Neural cell (in vitro differentiated cells): ENCODE results near the gene RAD51B. TPM values are rescaled to one million over a fixed set of nuclear protein-coding genes. Genes with fewer than 3 reads are reported as not detected.

ENCODE experiments used
- H2AFZ ChIP-seq: fragments of 200-600, 300-800 bp; sonication (generic), shearing (Covaris generic); 2 replicates; pipeline ENCODE4 v1.6.0; 2014; ENCODE audit warnings: low read depth, mild to moderate bottlenecking, antibody characterized with exemption, low read length, moderate library complexity
- H3F3A ChIP-seq: fragments of 200-600 bp; shearing (Covaris generic); 2 replicates; pipeline ENCODE4 v1.6.1; 2016; ENCODE audit warnings: mild to moderate bottlenecking, moderate library complexity, mixed read lengths, antibody characterized with exemption, low read length; ENCODE audit not compliant: insufficient read depth, poor library complexity, severe bottlenecking
- H3K27ac ChIP-seq: fragments of 200-600, 300-800 bp; sonication (generic), shearing (Covaris generic); 2 replicates; pipeline ENCODE4 v1.5.1; 2014; ENCODE audit warnings: mild to moderate bottlenecking, low read length, moderate library complexity
- H3K27me3 ChIP-seq: fragments of 300-800, 200-600 bp; sonication (generic), shearing (Covaris generic); 2 replicates; pipeline ENCODE4 v1.6.0; 2014; ENCODE audit warnings: mild to moderate bottlenecking, low read depth, low read length, moderate library complexity; ENCODE audit not compliant: insufficient read depth
- H3K36me3 ChIP-seq: fragments of 300-800, 200-600 bp; sonication (generic), shearing (Covaris generic); 2 replicates; pipeline ENCODE4 v1.5.1; 2014; ENCODE audit warnings: mild to moderate bottlenecking, antibody characterized with exemption, low read length, moderate library complexity; ENCODE audit not compliant: insufficient read depth
- H3K4me2 ChIP-seq: fragments of 300-800, 200-600 bp; sonication (generic), shearing (Covaris generic); 2 replicates; pipeline ENCODE4 v1.6.0; 2014; ENCODE audit warnings: mild to moderate bottlenecking, low read length
- H3K4me3 ChIP-seq: fragments of 300-800, 200-600 bp; sonication (generic), shearing (Covaris generic); 2 replicates; pipeline ENCODE4 v1.5.1; 2014; ENCODE audit warnings: mild to moderate bottlenecking, low read length, moderate library complexity
- H3K79me2 ChIP-seq: fragments of 200-600 bp; shearing (Covaris generic); replicated peaks from 2 replicates; pipeline ENCODE4 v1.6.0; 2014; ENCODE audit warnings: mild to moderate bottlenecking, low read length, moderate library complexity; ENCODE audit not compliant: insufficient read depth
- H3K9ac ChIP-seq: fragments of 300-800, 200-600 bp; sonication (generic), shearing (Covaris generic); 2 replicates; pipeline ENCODE4 v1.6.1; 2016; ENCODE audit warnings: mild to moderate bottlenecking, low read length, mixed read lengths
- H3K9me2 ChIP-seq: fragments of 200-600 bp; shearing (Covaris generic); 2 replicates; pipeline ENCODE4 v1.6.1; 2016; ENCODE audit warnings: mild to moderate bottlenecking, low read length, mixed read lengths; ENCODE audit not compliant: insufficient read depth
- H3K9me3 ChIP-seq: fragments of 200-600, 300-800 bp; sonication (generic), shearing (Covaris generic); 2 replicates; pipeline ENCODE4 v1.6.1; 2016; ENCODE audit warnings: mild to moderate bottlenecking, mixed run types, low read length, moderate library complexity, mixed read lengths
- H4K20me1 ChIP-seq: fragments of 200-600 bp; shearing (Covaris generic); 2 replicates; pipeline ENCODE4 v1.6.1; 2016; ENCODE audit warnings: mild to moderate bottlenecking, mixed run types; ENCODE audit not compliant: insufficient read depth
- CTCF ChIP-seq: fragments of 450-650 bp; IDR thresholded peaks from 2 replicates; pipeline ENCODE4 v1.5.1; 2014; ENCODE audit warnings: antibody characterized with exemption, mild to moderate bottlenecking, moderate library complexity; ENCODE audit not compliant: poor library complexity, severe bottlenecking
- EP300 ChIP-seq: fragments of 450-650 bp; conservative IDR thresholded peaks from 2 replicates; pipeline ENCODE4 v1.6.1; 2014; ENCODE audit warnings: antibody characterized with exemption, mild to moderate bottlenecking, moderate library complexity; ENCODE audit not compliant: poor library complexity, severe bottlenecking
- EZH2 ChIP-seq: fragments of 200-600, 300-800 bp; shearing (Covaris generic), sonication (generic); IDR thresholded peaks from 2 replicates; pipeline ENCODE4 v1.6.1; 2014; ENCODE audit warnings: antibody characterized with exemption, low read length, borderline replicate concordance, mild to moderate bottlenecking; ENCODE audit not compliant: insufficient read depth, poor library complexity, severe bottlenecking
- MXI1 ChIP-seq: fragments of 450-650 bp; conservative IDR thresholded peaks from 2 replicates; pipeline ENCODE4 v1.6.1; 2014; ENCODE audit warnings: antibody characterized with exemption, mild to moderate bottlenecking; ENCODE audit not compliant: poor library complexity, severe bottlenecking
- POLR2AphosphoS5 ChIP-seq: IDR thresholded peaks from 2 replicates; pipeline ENCODE4 v1.6.1; 2012
- RAD21 ChIP-seq: fragments of 450-650 bp; conservative IDR thresholded peaks from 2 replicates; pipeline ENCODE4 v1.6.1; 2014; ENCODE audit warnings: antibody characterized with exemption, mild to moderate bottlenecking, moderate library complexity
- REST ChIP-seq: IDR thresholded peaks from 2 replicates; pipeline ENCODE4 v1.6.1; 2012; ENCODE audit warnings: borderline replicate concordance
- SMC3 ChIP-seq: fragments of 450-650 bp; conservative IDR thresholded peaks from 2 replicates; pipeline ENCODE4 v1.6.1; 2014; ENCODE audit warnings: antibody characterized with exemption, mild to moderate bottlenecking, moderate library complexity; ENCODE audit not compliant: poor library complexity
- TAF1 ChIP-seq: IDR thresholded peaks from 2 replicates; pipeline ENCODE4 v1.6.1; 2012; ENCODE audit warnings: low read depth
- polyA plus RNA-seq: library from polyadenylated mRNA; depleted of rRNA; stranded (reverse); fragments of >200 nt; gene quantifications from 2 replicates; pipeline ENCODE4 v1.2.3, GENCODE V29; 2014

RAD51B gene
- polyA plus RNA-seq, 1 donor from 2014 or later, result 3.1 TPM

- TF ChIP-seq TAF1 (no peak), EZH2 (no peak), SMC3 (peak; percentile 68), RAD21 (peak; percentile 63), MXI1 (no peak), REST (no peak), EP300 (no peak), POLR2AphosphoS5 (no peak), CTCF (peak; percentile 72)
- Histone ChIP-seq H3K9ac (no peak overlapping the region), H3K4me3 (no peak overlapping the region), H3F3A (no peaks in the 10 kb centered on the region), H3K27ac (no peak overlapping the region), H3K4me2 (no peak overlapping the region), H3K27me3 (no peaks in the 10 kb centered on the region), H3K79me2 (no peaks in the 10 kb centered on the region), H3K36me3 (no peaks in the 10 kb centered on the region), H3K9me3 (no peaks in the 10 kb centered on the region), H2AFZ (no peak overlapping the region), H4K20me1 (no peaks in the 10 kb centered on the region), H3K9me2 (no peaks in the 10 kb centered on the region)
These were observed 114.5 kb downstream of the RAD51B start for GRCh38 chr14:67934087-67934486.

- Histone ChIP-seq H3F3A (no peaks in the 10 kb centered on the region), H3K4me3 (no peak overlapping the region), H3K36me3 (no peaks in the 10 kb centered on the region), H2AFZ (no peak overlapping the region), H3K79me2 (no peaks in the 10 kb centered on the region), H3K4me2 (no peak overlapping the region), H4K20me1 (no peaks in the 10 kb centered on the region), H3K9ac (no peak overlapping the region), H3K27ac (no peak overlapping the region), H3K9me2 (no peaks in the 10 kb centered on the region), H3K9me3 (no peaks in the 10 kb centered on the region), H3K27me3 (no peaks in the 10 kb centered on the region)
- TF ChIP-seq POLR2AphosphoS5 (no peak), TAF1 (no peak), REST (no peak), MXI1 (no peak), SMC3 (no peak), EZH2 (no peak), RAD21 (no peak)
These were observed 115.3 kb downstream of the RAD51B start for GRCh38 chr14:67934862-67935261.
